Naive thymus-derived CD4-positive, alpha-beta T cell (primary cell): ENCODE measurements around the gene GBE1. TPM values are rescaled to one million over a fixed set of nuclear protein-coding genes. Genes with fewer than 3 reads are reported as not detected.

Experiments
- ATAC-seq: fragments of 150-1000 bp; cut with Tn5 transposase; 2 replicates; pipeline ENCODE4 v1.10.0; 2021; ENCODE audit warnings: mild to moderate bottlenecking, moderate library complexity
- CTCF ChIA-PET: fragments of 350-600 bp; sonication (Branson Sonifier 250); formaldehyde crosslinking; loops from one replicate; lab custom pipeline; 2021; ENCODE audit warnings: antibody characterized with exemption; lab: Charles Lee
- POLR2A ChIA-PET: fragments of 350-600 bp; sonication (Branson Sonifier 250); formaldehyde crosslinking; loops from one replicate; lab custom pipeline; 2021; ENCODE audit warnings: antibody characterized with exemption, inconsistent platforms; lab: Charles Lee
- DNase-seq, 9 donors: peaks; one replicate each; pipeline versions ENCODE4 v3.0.0 to v3.0.0-alpha.2; 2020 to 2022; ENCODE audit warnings: mixed read lengths in 1 of 9
- H3K27ac ChIP-seq: one replicate; pipeline ENCODE4 v1.7.0; 2013; ENCODE audit warnings: mild to moderate bottlenecking, low read depth, low read length, moderate library complexity
- H3K27me3 ChIP-seq, 2 donors: one replicate each; pipeline ENCODE4 v1.7.0; 2013; ENCODE audit warnings: low read length in 2 of 2, mild to moderate bottlenecking in 2 of 2, moderate library complexity in 2 of 2; ENCODE audit not compliant: control insufficient read depth in 2 of 2, insufficient read depth in 2 of 2
- H3K36me3 ChIP-seq, 3 experiments: 1 replicate in 2 of 3; 2 replicates in 1 of 3; pipeline ENCODE4 v1.7.0; 2013; ENCODE audit warnings: low read length in 3 of 3, mild to moderate bottlenecking in 3 of 3, moderate library complexity in 1 of 3; ENCODE audit not compliant: insufficient read depth in 3 of 3, control insufficient read depth in 2 of 3
- H3K4me1 ChIP-seq, 2 donors: one replicate each; pipeline ENCODE4 v1.7.0; 2013; ENCODE audit warnings: low read length in 2 of 2, mild to moderate bottlenecking in 2 of 2, moderate library complexity in 1 of 2; ENCODE audit not compliant: control insufficient read depth in 2 of 2, insufficient read depth in 2 of 2
- H3K4me3 ChIP-seq: 2 replicates; pipeline ENCODE4 v1.7.0; 2013; ENCODE audit warnings: mild to moderate bottlenecking, low read length
- H3K9me3 ChIP-seq, 3 experiments: 1 replicate in 2 of 3; 2 replicates in 1 of 3; pipeline ENCODE4 v1.7.0; 2013; ENCODE audit warnings: low read length in 3 of 3; ENCODE audit not compliant: control insufficient read depth in 2 of 3
- H3K27ac Mint-ChIP-seq, 9 donors: one replicate each; pipeline ENCODE4 v1.8.0; 2020 to 2022; ENCODE audit warnings: mixed read lengths in 9 of 9, mild to moderate bottlenecking in 8 of 9, moderate library complexity in 5 of 9, inconsistent platforms in 2 of 9
- H3K27me3 Mint-ChIP-seq, 5 donors: one replicate each; pipeline ENCODE4 v1.8.0; 2021 to 2022; ENCODE audit warnings: mixed read lengths in 5 of 5, mild to moderate bottlenecking in 1 of 5
- H3K36me3 Mint-ChIP-seq, 5 donors: one replicate each; pipeline ENCODE4 v1.8.0; 2020 to 2022; ENCODE audit warnings: mixed read lengths in 5 of 5, mild to moderate bottlenecking in 3 of 5, inconsistent platforms in 1 of 5
- H3K4me1 Mint-ChIP-seq, 7 donors: one replicate each; pipeline ENCODE4 v1.8.0; 2020 to 2022; ENCODE audit warnings: mixed read lengths in 7 of 7, mild to moderate bottlenecking in 3 of 7, inconsistent platforms in 1 of 7
- H3K4me3 Mint-ChIP-seq, 10 donors: one replicate each; pipeline ENCODE4 v1.8.0; 2020 to 2022; ENCODE audit warnings: mild to moderate bottlenecking in 10 of 10, mixed read lengths in 10 of 10, moderate library complexity in 6 of 10, inconsistent platforms in 2 of 10
- H3K9me3 Mint-ChIP-seq, 11 donors: one replicate each; pipeline ENCODE4 v1.8.0; 2020 to 2022; ENCODE audit warnings: mixed read lengths in 11 of 11, mild to moderate bottlenecking in 4 of 11, inconsistent platforms in 1 of 11, moderate library complexity in 1 of 11
- intact Hi-C, 2 donors: fragments of 100-400 bp; cut with micrococcal nuclease; formaldehyde crosslinking; loops; one replicate each; pipeline ENCODE4 v1.15.1; 2023
- polyA plus RNA-seq, 2 donors: library from polyadenylated mRNA; unstranded; fragments of 300-500 nt; fragmentation: Illumina TruSeq; gene quantifications; one replicate each; pipeline ENCODE4 v1.2.3, GENCODE V29; 2021
- total RNA-seq, 6 experiments: library from RNA in 5 of 6; stranded (reverse) in 5 of 6; gene quantifications; 1 replicate in 5 of 6; 2 replicates in 1 of 6; pipeline ENCODE4 v1.2.3 and lab custom pipeline; 2021 to 2026

GBE1 gene
- total and polyA plus RNA-seq, 7 experiments from 2014 or later = 6.5 to 33.2 (median 8.3) TPM

DNA sequence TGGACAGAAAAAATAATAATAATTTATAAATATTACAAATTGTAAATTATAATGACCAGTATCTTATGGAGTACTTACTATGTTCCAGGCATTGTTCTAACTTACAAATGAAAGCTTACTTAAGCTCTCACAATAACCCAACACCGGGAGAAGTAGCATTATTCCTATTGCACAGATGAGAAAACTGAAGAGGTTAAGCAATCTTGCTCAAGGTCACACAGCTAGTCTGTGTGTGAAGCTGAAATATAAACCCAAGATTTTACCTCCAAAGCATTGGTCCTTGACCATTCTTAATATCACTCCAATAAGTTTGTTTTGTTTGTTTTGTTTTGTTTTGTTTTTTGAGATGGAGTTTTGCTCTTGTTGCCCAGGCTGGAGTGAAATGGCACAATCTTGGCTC is 43.1 kb downstream of the GBE1 start:
- ATAC-seq (no peak), DNase-seq (no peak)
- Mint-ChIP-seq H3K27me3 (no peaks in the 10 kb centered on the region), H3K4me3 (no peak overlapping the region), H3K4me1 (peaks cover 0 to 4% (median 0%) of the 10 kb centered on the region in 7 donors), H3K36me3 (peaks cover 0 to 3% (median 0%) of the 10 kb centered on the region in 5 donors), H3K27ac (no peak overlapping the region), H3K9me3 (peaks cover 0 to 1% (median 0%) of the 10 kb centered on the region in 11 donors)
- intact Hi-C loops = no loop called here
- Histone ChIP-seq H3K27ac (no peak overlapping the region), H3K4me1 (no peaks in the 10 kb centered on the region), H3K9me3 (no peaks in the 10 kb centered on the region), H3K4me3 (no peak overlapping the region), H3K36me3 (no peaks in the 10 kb centered on the region), H3K27me3 (no peaks in the 10 kb centered on the region)
- ChIA-PET CTCF (no interaction called here), POLR2A (no interaction called here)

DNA sequence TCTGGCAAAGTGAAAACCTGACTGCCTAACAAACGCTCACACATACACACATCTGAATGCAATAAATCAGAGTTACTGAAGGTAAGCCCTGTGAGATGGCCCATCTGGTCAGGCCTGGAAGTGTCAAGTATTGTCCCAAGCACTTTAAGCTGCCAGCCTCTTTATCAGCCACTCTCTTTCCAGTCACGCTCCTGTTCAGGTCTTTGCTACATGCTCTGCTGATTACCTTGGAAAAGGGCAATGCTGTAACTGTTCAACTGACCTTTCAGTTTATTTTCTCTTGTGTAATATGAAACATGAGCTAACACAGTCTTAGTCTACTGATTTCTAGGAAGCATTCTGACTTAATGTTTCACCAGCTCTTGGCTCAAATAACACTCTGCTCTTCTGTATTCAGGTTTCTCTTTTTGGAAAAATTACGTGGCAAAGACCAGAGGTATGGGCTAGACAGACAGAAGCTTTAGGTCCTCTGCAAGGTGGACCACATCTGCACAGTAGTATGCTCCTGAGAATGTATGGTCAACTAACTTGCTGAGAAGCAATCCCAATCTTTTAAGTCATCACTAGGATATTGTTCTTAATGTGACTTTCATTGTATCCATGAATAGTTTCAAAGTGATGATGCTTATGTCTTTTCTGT is 44.5 kb downstream of the GBE1 start:
- Mint-ChIP-seq H3K4me3 (no peak overlapping the region), H3K27me3 (no peaks in the 10 kb centered on the region)
- no peak for DNase-seq

DNA sequence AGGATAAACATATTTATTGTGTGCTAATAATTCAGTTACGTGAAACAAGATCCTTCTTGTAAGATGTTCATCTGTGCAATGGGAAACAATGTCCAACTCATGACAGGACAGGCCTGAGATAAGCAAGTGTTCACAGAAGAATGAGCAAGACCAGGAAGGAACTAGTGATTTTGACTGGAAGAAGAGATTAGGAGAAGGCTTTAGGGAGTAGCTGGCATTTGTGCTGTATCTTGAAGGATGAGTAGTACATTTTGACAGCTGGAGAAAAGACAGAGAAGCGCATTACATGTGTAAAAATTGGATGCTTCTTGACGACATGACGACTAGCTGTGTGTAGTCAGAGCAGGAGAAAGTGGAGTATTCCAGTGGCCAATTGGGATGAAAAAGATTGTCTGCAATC is 48.4 kb downstream of the GBE1 start:
- Histone ChIP-seq H3K36me3 (no peaks in the 10 kb centered on the region), H3K4me3 (no peak overlapping the region), H3K4me1 (no peaks in the 10 kb centered on the region), H3K27me3 (no peaks in the 10 kb centered on the region), H3K9me3 (no peaks in the 10 kb centered on the region), H3K27ac (no peak overlapping the region)
- Mint-ChIP-seq H3K27ac (no peak overlapping the region), H3K9me3 (peaks cover 0 to 5% (median 0%) of the 10 kb centered on the region in 11 donors), H3K4me3 (no peak overlapping the region), H3K4me1 (peaks cover 0 to 5% (median 0%) of the 10 kb centered on the region in 7 donors), H3K27me3 (no peaks in the 10 kb centered on the region), H3K36me3 (peaks cover 4 to 13% (median 4%) of the 10 kb centered on the region in 5 donors)
- intact Hi-C loops = no loop called here
- DNase-seq = no peak
- ChIA-PET CTCF (no interaction called here), POLR2A (no interaction called here)
- no peak for ATAC-seq

More for the DNA sequence above, 44.5 kb downstream of the GBE1 start:
- Mint-ChIP-seq H3K4me1 (peaks cover 0 to 4% (median 0%) of the 10 kb centered on the region in 7 donors), H3K9me3 (peaks cover 0 to 4% (median 0%) of the 10 kb centered on the region in 11 donors), H3K36me3 (peaks cover 4 to 11% (median 4%) of the 10 kb centered on the region in 5 donors), H3K27ac (no peak overlapping the region)
- intact Hi-C loops = no loop called here
- Histone ChIP-seq H3K4me3 (no peak overlapping the region), H3K9me3 (no peaks in the 10 kb centered on the region), H3K27me3 (no peaks in the 10 kb centered on the region), H3K36me3 (no peaks in the 10 kb centered on the region), H3K4me1 (no peaks in the 10 kb centered on the region), H3K27ac (no peak overlapping the region)
- POLR2A ChIA-PET = no interaction called here
- no peak for ATAC-seq
- CTCF ChIA-PET = no interaction called here

DNA sequence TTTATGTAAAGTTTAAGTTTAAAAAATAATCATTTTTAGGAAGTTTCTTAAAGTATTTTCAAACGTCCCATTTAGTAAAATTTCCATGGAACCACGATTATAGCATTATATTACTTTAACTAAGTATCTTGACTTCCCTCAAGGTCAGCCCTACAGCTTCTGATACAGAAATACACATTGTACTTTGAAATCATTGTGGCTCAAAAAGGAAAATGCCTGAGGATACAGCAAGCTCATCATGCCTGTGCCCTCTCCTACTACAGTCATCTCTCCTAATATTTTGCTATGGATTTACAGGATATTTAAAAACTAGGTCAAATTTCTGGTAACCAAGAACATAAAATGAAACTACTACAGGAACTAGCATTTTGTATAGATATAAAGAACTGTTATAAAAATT is 51.8 kb downstream of the GBE1 start:
- Mint-ChIP-seq H3K4me3 (no peak overlapping the region), H3K9me3 (peaks cover 0 to 5% (median 0%) of the 10 kb centered on the region in 11 donors), H3K36me3 (peaks cover 4 to 10% (median 5%) of the 10 kb centered on the region in 5 donors), H3K27me3 (no peaks in the 10 kb centered on the region), H3K4me1 (peaks cover 0 to 2% (median 0%) of the 10 kb centered on the region in 7 donors), H3K27ac (no peak overlapping the region)
- H3K27me3 ChIP-seq = no peaks in the 10 kb centered on the region
- POLR2A ChIA-PET = no interaction called here
- H3K36me3 ChIP-seq = no peaks in the 10 kb centered on the region
- intact Hi-C loops = no loop called here
- H3K4me1 ChIP-seq = no peaks in the 10 kb centered on the region
- H3K4me3 ChIP-seq = no peak overlapping the region
- ATAC-seq (no peak), DNase-seq (no peak)
- no peaks in the 10 kb centered on the region for H3K9me3 ChIP-seq
- no peak overlapping the region for H3K27ac ChIP-seq
- CTCF ChIA-PET = no interaction called here

DNA sequence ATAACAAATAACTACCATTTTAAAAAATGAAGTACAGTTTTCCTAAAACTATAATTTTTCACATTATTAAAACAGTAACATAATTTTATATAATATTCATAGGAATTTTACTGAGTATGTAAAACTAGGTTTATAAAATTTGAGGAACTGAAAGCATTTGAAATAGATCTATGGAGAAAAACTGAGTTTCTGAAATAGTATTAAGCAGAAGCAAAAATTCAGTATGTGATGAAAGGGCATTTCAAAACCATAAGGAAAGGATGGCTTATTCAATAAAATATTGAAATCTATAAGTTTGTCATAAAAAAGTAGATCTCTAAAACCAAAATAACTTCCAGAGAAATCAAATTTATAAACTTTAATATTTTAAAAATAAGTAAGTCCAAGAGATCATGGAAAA is 53.4 kb downstream of the GBE1 start:
- ChIA-PET POLR2A (no interaction called here), CTCF (no interaction called here)
- Mint-ChIP-seq H3K27me3 (no peaks in the 10 kb centered on the region), H3K27ac (no peak overlapping the region), H3K4me3 (no peak overlapping the region), H3K9me3 (peaks cover 0 to 5% (median 0%) of the 10 kb centered on the region in 11 donors), H3K36me3 (peaks cover 2 to 14% (median 3%) of the 10 kb centered on the region in 5 donors), H3K4me1 (peaks cover 0 to 2% (median 0%) of the 10 kb centered on the region in 7 donors)
- Histone ChIP-seq H3K27ac (no peak overlapping the region), H3K36me3 (no peaks in the 10 kb centered on the region), H3K4me1 (no peaks in the 10 kb centered on the region), H3K27me3 (no peaks in the 10 kb centered on the region), H3K4me3 (no peak overlapping the region), H3K9me3 (no peaks in the 10 kb centered on the region)
- intact Hi-C loops = no loop called here
- ATAC-seq = no peak
- DNase-seq = no peak

DNA sequence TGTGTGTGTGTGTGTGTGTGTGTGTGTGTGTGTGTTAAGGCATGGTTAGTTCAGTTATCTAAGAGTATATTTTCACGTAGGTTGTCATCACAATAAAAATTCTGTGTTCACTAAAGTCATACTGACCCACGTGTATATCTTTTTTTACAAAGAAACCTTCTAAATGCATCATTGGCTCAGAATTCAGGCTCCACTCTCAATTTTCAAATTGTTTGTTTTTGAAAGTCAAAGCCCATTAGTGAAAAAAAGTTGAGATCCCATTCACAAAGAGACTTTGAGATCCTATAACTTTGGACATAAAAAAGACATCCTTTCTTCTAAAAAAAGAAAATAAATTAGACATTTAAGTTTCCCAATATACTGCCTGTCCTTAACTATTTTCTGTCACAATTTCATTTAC is 59.3 kb downstream of the GBE1 start:
- Mint-ChIP-seq H3K4me3 (no peak overlapping the region), H3K4me1 (no peaks in the 10 kb centered on the region), H3K27me3 (no peaks in the 10 kb centered on the region), H3K27ac (no peak overlapping the region), H3K36me3 (peaks cover 0 to 23% (median 11%) of the 10 kb centered on the region in 5 donors), H3K9me3 (no peaks in the 10 kb centered on the region)
- H3K9me3 ChIP-seq = no peaks in the 10 kb centered on the region
- POLR2A ChIA-PET = no interaction called here
- intact Hi-C loops = no loop called here
- no peaks in the 10 kb centered on the region for H3K4me1 ChIP-seq
- no peak overlapping the region for H3K27ac ChIP-seq
- ATAC-seq (no peak), DNase-seq (no peak)
- H3K27me3 ChIP-seq = no peaks in the 10 kb centered on the region
- CTCF ChIA-PET = no interaction called here
- H3K4me3 ChIP-seq = no peak overlapping the region
- no peaks in the 10 kb centered on the region for H3K36me3 ChIP-seq
